Measurements from ENCODE around the gene SOX6.

- TF ChIP-seq POLR2AphosphoS5 (IDR thresholded peaks at IDR 0.05; ENCODE audit: low read depth, low read length) (no peak), POLR2A (IDR thresholded peaks at IDR 0.05; ENCODE audit: low read depth, low read length) (no peak), TAF1 (IDR thresholded peaks at IDR 0.05; ENCODE audit: low read depth, low read length) (no peak), POU2F2 (IDR thresholded peaks at IDR 0.05; ENCODE audit: low read depth, low read length) (no peak)
Measured at GRCh38 chr11:15988016-15988550, 368.3 kb downstream of the SOX6 start.

All from GM12891 (cell line).